Measurements from ENCODE around the gene PCDHGA5. TPM values are rescaled to one million over a fixed set of nuclear protein-coding genes. Genes with fewer than 3 reads are reported as not detected.

Gene PCDHGA5
- total and polyA plus RNA-seq, 2 of the 8 experiments (the other 6 are each of a cell fraction or from before 2014, with no cell fraction given): 1.1 to 1.3 TPM

- TF ChIP-seq CTCF (IDR thresholded peaks at IDR 0.05; ENCODE audit: control extremely low read depth in 1 of 3, insufficient read depth in 1 of 3, low read depth in 1 of 3, low read length in 3 of 3) (peak in 2 of 3 experiments; percentile 21 to 35; a peak in 3 of 4 replicates), KDM1A (IDR thresholded peaks at IDR 0.05; ENCODE audit: borderline replicate concordance, low read length) (no peak)
Observed at GRCh38 chr5:141402553-141403243, 38.7 kb downstream of the PCDHGA5 start, which contains the start of gene PCDHGA9 (continued).

Data from H1 (cell line).